Spinal cord (tissue), 10 donors: Measurements from ENCODE around the gene RNH1. TPM values are rescaled to one million over a fixed set of nuclear protein-coding genes. Genes with fewer than 3 reads are reported as not detected.
A peak's percentile ranks its signal among the peaks of the same experiment; 100 is the strongest.

Experiments
- DNase-seq, 6 donors: peaks; one replicate each; pipeline versions ENCODE4 v3.0.0 to v3.0.0-alpha.2; 2013 to 2015; ENCODE audit warnings: low spot score in 6 of 6, low read depth in 4 of 6
- H3K27ac ChIP-seq: one replicate; pipeline ENCODE4 v1.5.1; 2013; ENCODE audit warnings: low read depth, low read length, control low read depth
- H3K27me3 ChIP-seq: one replicate; pipeline ENCODE4 v1.6.1; 2013; ENCODE audit warnings: low read length; ENCODE audit not compliant: control insufficient read depth, insufficient read depth
- H3K36me3 ChIP-seq: one replicate; pipeline ENCODE4 v1.6.1; 2013; ENCODE audit warnings: low read length; ENCODE audit not compliant: control insufficient read depth, insufficient read depth
- H3K4me1 ChIP-seq: one replicate; pipeline ENCODE4 v1.6.1; 2013; ENCODE audit warnings: low read length; ENCODE audit not compliant: control insufficient read depth, insufficient read depth
- H3K4me3 ChIP-seq: one replicate; pipeline ENCODE4 v1.5.1; 2013; ENCODE audit warnings: low read depth, low read length, control low read depth
- H3K9me3 ChIP-seq: one replicate; pipeline ENCODE4 v1.6.1; 2013; ENCODE audit warnings: low read length; ENCODE audit not compliant: control insufficient read depth, insufficient read depth
- WGBS: methylation state at CpG from one replicate; pipeline ENCODE4 v1.1.5; 2013; ENCODE audit warnings: missing lambda C conversion rate; ENCODE audit not compliant: insufficient coverage; 5-methylcytosine and 5-hydroxymethylcytosine counted together
- polyA plus RNA-seq, 2 donors: library from polyadenylated mRNA; unstranded; fragments of 120-200 nt; gene quantifications; one replicate each; pipeline ENCODE4 v1.2.1, GENCODE V29; 2013; ENCODE audit not compliant: insufficient read length in 2 of 2
- total RNA-seq, 2 donors: library from RNA; depleted of rRNA in 1 of 2; stranded (reverse); fragments of 120-200 nt in 1 of 2; fragments of >200 nt in 1 of 2; gene quantifications; one replicate each; pipeline versions ENCODE4 v1.2.3 to v1.2.4, GENCODE V29; 2013 to 2014
- donor health status: healthy.

Gene RNH1
- total and polyA plus RNA-seq, 4 donors: 62.8 to 119 (median 94.7) TPM

DNA sequence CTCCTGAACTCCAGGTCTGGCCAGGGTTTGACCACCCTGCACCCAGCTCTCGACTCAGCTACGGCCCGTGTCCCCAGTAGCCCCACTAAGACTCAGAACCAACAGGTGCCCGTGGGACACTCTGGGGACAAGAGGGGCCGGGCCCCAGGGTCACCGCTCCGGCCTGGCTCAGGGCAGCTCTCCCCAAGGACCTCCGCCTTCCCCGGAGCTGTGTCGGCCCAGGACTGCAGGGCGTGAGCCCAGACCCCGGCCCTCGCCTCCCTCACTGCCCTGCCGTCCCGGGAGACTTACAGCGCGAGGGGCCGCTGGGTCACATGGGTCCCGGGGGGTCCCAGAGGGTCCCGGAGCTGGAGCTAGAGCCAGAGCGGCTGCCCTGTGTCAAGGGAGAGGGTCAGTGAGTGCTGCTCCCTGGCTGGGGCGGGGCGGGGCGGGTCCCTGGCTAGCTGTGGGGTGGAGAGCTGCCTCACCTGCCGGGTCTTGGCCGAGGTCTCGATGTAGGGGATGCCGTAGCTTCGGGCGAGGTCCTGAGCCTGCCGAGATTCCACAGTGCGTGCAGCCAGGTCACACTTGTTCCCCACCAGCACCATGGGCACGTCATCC, 26.0 kb upstream of the RNH1 start:
- Histone ChIP-seq H3K4me1 (peaks cover 41% of the 10 kb centered on the region), H3K27ac (no peak overlapping the region), H3K9me3 (no peaks in the 10 kb centered on the region), H3K27me3 (peaks cover 20% of the 10 kb centered on the region), H3K4me3 (no peak overlapping the region), H3K36me3 (peaks cover 62% of the 10 kb centered on the region)
- 96% methylated on average over 29 of the region's 33 CpGs for WGBS
- peak in 1 of 6 donors; percentile 3 for DNase-seq

DNA sequence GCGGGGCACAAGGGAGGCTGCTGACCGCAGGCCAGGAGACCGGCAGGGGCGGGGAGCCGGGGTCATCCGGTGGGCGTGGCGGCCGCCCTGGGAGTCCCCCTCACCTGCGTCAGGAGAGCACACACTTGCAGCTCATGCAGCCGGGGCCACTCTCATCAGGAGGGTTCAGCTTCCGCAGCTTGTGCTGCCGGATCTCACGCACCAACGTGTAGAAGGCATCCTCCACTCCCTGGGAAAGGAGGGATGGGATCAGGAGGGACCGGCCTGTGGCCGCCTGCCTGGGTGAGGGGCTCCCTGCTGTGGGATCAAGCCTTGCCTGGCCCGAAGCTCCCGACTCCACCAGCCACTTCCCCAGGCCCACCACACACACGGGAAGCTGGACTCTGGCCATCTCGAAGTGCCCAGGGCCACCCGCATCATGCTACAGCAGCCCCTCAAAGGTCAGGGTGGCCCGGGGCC, 25.5 kb upstream of the RNH1 start:
- H3K4me3 ChIP-seq: no peak overlapping the region
- peaks cover 14% of the 10 kb centered on the region for H3K27me3 ChIP-seq
- peaks cover 36% of the 10 kb centered on the region for H3K4me1 ChIP-seq
- no peaks in the 10 kb centered on the region for H3K9me3 ChIP-seq
- no peak overlapping the region for H3K27ac ChIP-seq
- peaks cover 62% of the 10 kb centered on the region for H3K36me3 ChIP-seq
- 91% methylated on average over 22 of the region's 23 CpGs for WGBS
- DNase-seq: peak in 1 of 6 donors; percentile 1

- H3K27ac ChIP-seq: no peak overlapping the region
- H3K4me3 ChIP-seq: no peak overlapping the region
- peaks cover 9% of the 10 kb centered on the region for H3K27me3 ChIP-seq
- peaks cover 30% of the 10 kb centered on the region for H3K4me1 ChIP-seq
- 90% methylated on average over 11 of the region's 18 CpGs for WGBS
- H3K9me3 ChIP-seq: no peaks in the 10 kb centered on the region
- H3K36me3 ChIP-seq: peaks cover 62% of the 10 kb centered on the region
- no peak for DNase-seq
Measured at GRCh38 chr11:531919-532526, 25.0 kb upstream of the RNH1 start.

- no peaks in the 10 kb centered on the region for H3K9me3 ChIP-seq
- no peak overlapping the region for H3K4me3 ChIP-seq
- peaks cover under 1% of the 10 kb centered on the region for H3K27me3 ChIP-seq
- 87% methylated on average over 26 of the region's 28 CpGs for WGBS
- peaks cover 22% of the 10 kb centered on the region for H3K4me1 ChIP-seq
- H3K36me3 ChIP-seq: peaks cover 62% of the 10 kb centered on the region
- no peak overlapping the region for H3K27ac ChIP-seq
- peak in 1 of 6 donors; percentile 2 for DNase-seq
Measured at GRCh38 chr11:530960-531831, 24.2 kb upstream of the RNH1 start.

DNA sequence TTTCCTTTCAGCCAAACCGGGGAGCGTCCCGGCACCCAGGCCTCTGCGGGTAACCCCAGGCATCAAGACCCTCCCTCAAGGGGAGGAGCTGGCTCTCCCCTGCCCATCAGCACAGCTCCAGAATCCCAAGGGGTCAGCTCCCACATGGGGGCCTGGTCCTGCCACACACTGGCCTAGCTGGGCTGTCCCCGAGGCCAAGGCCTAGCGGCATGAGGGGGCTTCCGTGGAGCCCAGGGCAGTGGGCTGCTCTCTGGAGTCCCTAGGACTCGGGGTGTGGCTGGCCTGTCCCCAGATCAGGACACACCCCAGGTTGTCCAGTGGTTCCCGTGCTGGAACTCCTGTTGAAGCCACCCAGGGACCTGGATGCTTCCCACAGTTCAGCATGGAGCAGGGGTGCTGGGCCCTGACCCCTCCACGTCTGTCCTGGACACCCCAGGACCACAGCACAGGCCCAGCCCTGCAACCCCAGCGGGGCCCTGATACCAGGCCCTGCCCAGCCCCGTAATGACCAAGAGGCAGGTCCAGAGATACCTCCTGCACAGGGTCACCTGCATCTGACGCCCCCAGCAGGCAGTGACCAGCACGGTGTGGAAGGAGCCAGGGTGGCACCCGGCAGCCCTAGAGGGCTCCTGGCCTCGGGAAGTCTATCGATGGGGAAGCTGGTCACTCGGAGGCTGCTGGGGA, 22.8 kb upstream of the RNH1 start:
- peaks cover 62% of the 10 kb centered on the region for H3K36me3 ChIP-seq
- DNase-seq: peak in 1 of 6 donors; percentile 1
- H3K4me1 ChIP-seq: peaks cover 19% of the 10 kb centered on the region
- WGBS: 81% methylated on average over 18 of the region's 18 CpGs
- H3K4me3 ChIP-seq: no peak overlapping the region
- H3K27me3 ChIP-seq: no peaks in the 10 kb centered on the region
- no peaks in the 10 kb centered on the region for H3K9me3 ChIP-seq
- no peak overlapping the region for H3K27ac ChIP-seq

GRCh38 chr11:528815-529727, 22.0 kb upstream of the RNH1 start:
- Histone ChIP-seq H3K36me3 (peaks cover 57% of the 10 kb centered on the region), H3K9me3 (no peaks in the 10 kb centered on the region), H3K27ac (no peak overlapping the region), H3K4me3 (no peak overlapping the region), H3K4me1 (peaks cover 12% of the 10 kb centered on the region), H3K27me3 (no peaks in the 10 kb centered on the region)
- peak in 1 of 6 donors; percentile 1 for DNase-seq
- 61% methylated on average over 29 of the region's 29 CpGs for WGBS

DNA sequence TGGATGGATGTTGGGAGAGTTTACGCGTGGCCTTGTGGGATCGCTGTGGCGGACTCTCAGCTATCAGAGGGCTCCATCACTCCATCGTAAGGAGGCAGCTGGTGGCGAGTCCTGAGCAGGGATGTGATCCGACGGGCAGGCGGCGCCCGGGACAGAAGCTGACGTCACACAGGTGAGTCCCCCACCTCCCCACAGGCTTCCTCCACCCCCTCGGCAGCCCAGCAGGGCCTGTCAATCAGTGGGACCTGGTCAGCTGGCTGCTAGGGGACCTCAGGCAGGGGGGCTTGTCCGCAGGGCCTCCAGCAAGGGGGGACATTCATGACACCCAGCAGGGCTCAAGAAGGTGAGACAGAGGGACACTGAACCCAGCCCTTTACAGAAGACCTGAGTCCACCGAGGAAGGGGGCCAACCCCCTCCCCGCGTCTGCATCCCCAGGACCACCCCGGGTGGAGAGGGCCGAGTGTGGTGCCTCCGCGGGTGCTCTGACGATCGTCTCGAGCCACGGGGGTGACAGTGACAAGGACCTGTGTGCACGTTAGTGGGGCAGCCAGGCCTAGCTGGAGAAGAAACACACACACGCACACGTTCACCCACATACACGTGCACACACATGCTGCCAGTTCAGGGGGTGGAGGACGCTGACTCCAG, 21.2 kb upstream of the RNH1 start:
- Histone ChIP-seq H3K4me1 (peaks cover 4% of the 10 kb centered on the region), H3K27ac (no peak overlapping the region), H3K27me3 (no peaks in the 10 kb centered on the region), H3K9me3 (no peaks in the 10 kb centered on the region), H3K4me3 (no peak overlapping the region), H3K36me3 (peaks cover 49% of the 10 kb centered on the region)
- DNase-seq: peak in 1 of 6 donors; percentile 1
- WGBS: 85% methylated on average over 22 of the region's 30 CpGs

DNA sequence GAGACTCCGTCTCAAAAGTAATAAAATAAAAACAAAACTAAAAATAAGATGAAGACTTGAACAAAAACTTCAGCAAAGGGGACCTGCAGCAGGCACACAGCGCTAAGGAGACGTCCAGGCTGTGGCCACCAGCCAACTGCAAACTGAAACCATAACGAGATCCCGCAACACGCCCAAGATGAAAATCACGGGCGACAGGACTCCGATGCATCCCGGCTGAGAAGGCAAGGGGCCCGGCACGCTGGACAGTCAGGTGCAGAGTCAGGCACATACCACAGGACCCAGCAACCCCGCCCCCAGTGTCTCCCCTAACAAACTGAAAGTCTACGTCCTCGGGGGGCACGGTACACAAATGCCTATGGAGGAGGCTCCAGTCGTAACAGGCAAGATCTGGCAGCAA, 19.1 kb upstream of the RNH1 start:
- Histone ChIP-seq H3K27ac (no peak overlapping the region), H3K9me3 (no peaks in the 10 kb centered on the region), H3K4me3 (no peak overlapping the region), H3K36me3 (peaks cover 28% of the 10 kb centered on the region), H3K4me1 (no peaks in the 10 kb centered on the region), H3K27me3 (no peaks in the 10 kb centered on the region)
- DNase-seq: no peak
- WGBS: 80% methylated on average over 16 of the region's 17 CpGs
